Measurements from ENCODE around the gene TFPI2. TPM values are rescaled to one million over a fixed set of nuclear protein-coding genes. Genes with fewer than 3 reads are reported as not detected.

TFPI2 gene
- total RNA-seq, 2 experiments from 2014 or later = not detected

GRCh38 chr7:93923296-93923695 lies 32.7 kb upstream of the TFPI2 start:
- BruUV-seq (replicated peaks) = no TSS peak
- peak overlapping the region; percentile 68 for H3K4me2 ChIP-seq (ENCODE audit: low read length)
- POLR2A ChIA-PET = interaction anchor here (0.5 to 0.6 kb wide), 2 partner anchors 26 to 1394 kb away, joined by 3 to 5 read pairs; no protein-coding TSS in a partner anchor

GRCh38 chr7:93921607-93922566 lies 31.3 kb upstream of the TFPI2 start, which contains the start of gene GNG11:
Gene GNG11, plus strand, starts transcription at chr7:93921735. Its CDS starts 403 bp downstream, at chr7:93922138.
- Histone ChIP-seq H3K27ac (ENCODE audit: low read depth, low read length, poor library complexity, severe bottlenecking) (no peak within 1 kb of the TSS), H3K79me2 (ENCODE audit: insufficient read depth, low read depth, low read length) (no peaks in the 10 kb centered on the region), H2AFZ (ENCODE audit: low read length) (peak within 1 kb of the TSS; percentile 72), H3K36me3 (ENCODE audit: insufficient read depth, low read length) (no peaks in the 10 kb centered on the region), H3K4me2 (ENCODE audit: low read length) (peak within 1 kb of the TSS; percentile 68), H3K4me1 (ENCODE audit: insufficient read depth, low read length, poor library complexity, severe bottlenecking) (peaks cover 14% of the 10 kb centered on the region), H4K20me1 (ENCODE audit: insufficient read depth, low read length) (no peaks in the 10 kb centered on the region), H3K4me3 (ENCODE audit: low read depth, low read length, poor library complexity, severe bottlenecking) (peak within 1 kb of the TSS; percentile 68), H3K9me2 (ENCODE audit: insufficient read depth, low read length) (no peaks in the 10 kb centered on the region), H3K9me3 (ENCODE audit: low read length) (no peaks in the 10 kb centered on the region)
- TF ChIP-seq CTCF (conservative IDR thresholded peaks at IDR 0.05; ENCODE audit: low read length) (0 out of 2 replicates have a peak, but pooled peaks have one; percentile 15), EZH2phosphoT487 (IDR thresholded peaks at IDR 0.05; ENCODE audit: borderline replicate concordance, low read depth, low read length) (no peak)
- TSS peak; percentile 73 for BruUV-seq (replicated peaks)
- POLR2A ChIA-PET = interaction anchor here (0.5 to 1.5 kb wide), 13 partner anchors 10 to 498 kb away, joined by 3 to 7 read pairs (median 3); no protein-coding TSS in a partner anchor
- intact Hi-C loops (cut with micrococcal nuclease; ENCODE audit: unreplicated experiment) = no loop called here
- CTCF ChIA-PET (ENCODE audit: unreplicated experiment) = interaction anchor here (1.5 kb wide), 1 partner anchor 165 kb away, joined by 10 read pairs; no protein-coding TSS in a partner anchor
- DNase-seq (ENCODE audit: low spot score) = peak; percentile 57

More at GRCh38 chr7:93923296-93923695, 32.7 kb upstream of the TFPI2 start:
- CTCF ChIA-PET (ENCODE audit: unreplicated experiment) = no interaction called here
- intact Hi-C loops (cut with micrococcal nuclease; ENCODE audit: unreplicated experiment) = no loop called here
- H3K4me1 ChIP-seq (ENCODE audit: insufficient read depth, low read length, poor library complexity, severe bottlenecking) = peaks cover 10% of the 10 kb centered on the region
- H3K27ac ChIP-seq (ENCODE audit: low read depth, low read length, poor library complexity, severe bottlenecking) = no peak overlapping the region
- DNase-seq (ENCODE audit: low spot score) = no peak
- peak overlapping the region; percentile 68 for H3K4me3 ChIP-seq (ENCODE audit: low read depth, low read length, poor library complexity, severe bottlenecking)
- H3K9me3 ChIP-seq (ENCODE audit: low read length) = no peaks in the 10 kb centered on the region
- no peaks in the 10 kb centered on the region for H3K36me3 ChIP-seq (ENCODE audit: insufficient read depth, low read length)
- peak overlapping the region; percentile 39; the same call in 1 of the 2 replicates for H2AFZ ChIP-seq (ENCODE audit: low read length)
- H3K9me2 ChIP-seq (ENCODE audit: insufficient read depth, low read length) = no peaks in the 10 kb centered on the region
- H4K20me1 ChIP-seq (ENCODE audit: insufficient read depth, low read length) = no peaks in the 10 kb centered on the region
- TF ChIP-seq CTCF (conservative IDR thresholded peaks at IDR 0.05; ENCODE audit: low read length) = no peak
- TF ChIP-seq EZH2phosphoT487 (IDR thresholded peaks at IDR 0.05; ENCODE audit: borderline replicate concordance, low read depth, low read length) = no peak
- H3K79me2 ChIP-seq (ENCODE audit: insufficient read depth, low read depth, low read length) = no peaks in the 10 kb centered on the region

Data from OCI-LY7 (cell line).